HepG2 (cell line): ENCODE results near the gene BRPF1. TPM values are rescaled to one million over a fixed set of nuclear protein-coding genes. Genes with fewer than 3 reads are reported as not detected.

ENCODE experiments used
- CBFB ChIP-seq: sonication (generic); formaldehyde crosslinking; IDR thresholded peaks from 2 replicates; pipeline ENCODE4 v1.4.0; 2020; ENCODE audit warnings: missing genetic modification reagents
- FOXC1 ChIP-seq: sonication (generic); formaldehyde crosslinking; IDR thresholded peaks from 2 replicates; pipeline ENCODE4 v1.8.0; 2022; ENCODE audit warnings: mild to moderate bottlenecking, missing genetic modification reagents, borderline replicate concordance
- POLR2A ChIP-seq, 2 experiments: IDR thresholded peaks; 2 replicates each; pipeline ENCODE4 v1.6.1; 2011; ENCODE audit warnings: low read depth in 2 of 2, low read length in 2 of 2, mild to moderate bottlenecking in 1 of 2, moderate library complexity in 1 of 2; ENCODE audit not compliant: insufficient read depth in 1 of 2
- SNAI1 ChIP-seq: sonication (generic); formaldehyde crosslinking; IDR thresholded peaks from 2 replicates; pipeline ENCODE4 v1.5.0; 2020; ENCODE audit warnings: mild to moderate bottlenecking, missing genetic modification reagents, borderline replicate concordance
- U2AF2 ChIP-seq: fragments of 200-400 bp; formaldehyde crosslinking; IDR thresholded peaks from 2 replicates; pipeline ENCODE4 v1.6.1; 2017; ENCODE audit warnings: low read depth, mild to moderate bottlenecking, low read length
- YEATS2 ChIP-seq: sonication (generic); formaldehyde crosslinking; IDR thresholded peaks from 2 replicates; pipeline ENCODE4 v1.4.0; 2020; ENCODE audit warnings: missing genetic modification reagents, borderline replicate concordance
- ZNF251 ChIP-seq: sonication (generic); formaldehyde crosslinking; IDR thresholded peaks from 2 replicates; pipeline ENCODE4 v1.9.0; 2021; ENCODE audit warnings: mild to moderate bottlenecking, missing genetic modification reagents
- ZNF292 ChIP-seq: sonication (generic); formaldehyde crosslinking; IDR thresholded peaks from 2 replicates; pipeline ENCODE4 v1.8.1; 2022; ENCODE audit warnings: mild to moderate bottlenecking, low read depth, missing genetic modification reagents, borderline replicate concordance
- ZNF713 ChIP-seq: sonication (generic); formaldehyde crosslinking; IDR thresholded peaks from 2 replicates; pipeline ENCODE4 v1.4.0; 2020; ENCODE audit warnings: mild to moderate bottlenecking, missing genetic modification reagents
- ZNF781 ChIP-seq: sonication (generic); formaldehyde crosslinking; IDR thresholded peaks from 2 replicates; pipeline ENCODE4 v1.5.1; 2020; ENCODE audit warnings: borderline replicate concordance, mild to moderate bottlenecking, missing genetic modification reagents; ENCODE audit errors: not compliant biosample characterization
- ZZZ3 ChIP-seq: sonication (generic); formaldehyde crosslinking; IDR thresholded peaks from 2 replicates; pipeline ENCODE4 v1.4.0; 2020; ENCODE audit warnings: missing genetic modification reagents, mild to moderate bottlenecking, borderline replicate concordance
- polyA plus RNA-seq, 8 experiments: library from polyadenylated mRNA; depleted of rRNA in 3 of 8; stranded (reverse) in 7 of 8; unstranded in 1 of 8; fragments of >200 nt; fragmentation: Illumina TruSeq in 4 of 8; extraction: Trizol in 4 of 8; gene quantifications; 2 replicates each; pipeline versions ENCODE4 v1.2.1 to v1.2.3, GENCODE V29; 2011 to 2016; ENCODE audit warnings: low read depth in 4 of 8, missing spikeins in 1 of 8, mixed read lengths in 1 of 8; ENCODE audit not compliant: insufficient read depth in 1 of 8
- total RNA-seq, 5 experiments: library from RNA; depleted of rRNA; stranded (reverse); fragments of >200 nt; fragmentation: Illumina TruSeq; extraction: Trizol; gene quantifications; 2 replicates each; pipeline ENCODE4 v1.2.3, GENCODE V29; 2016; ENCODE audit warnings: low read depth in 1 of 5
- TF ChIP-seq, protein P1 (sequence below): sonication (generic); formaldehyde crosslinking; IDR thresholded peaks from 2 replicates; pipeline ENCODE4 v1.9.0; 2022; ENCODE audit warnings: low read depth, missing genetic modification reagents
- TF ChIP-seq, protein P2 (sequence below): IDR thresholded peaks from 2 replicates; pipeline ENCODE4 v1.6.1; 2016; ENCODE audit warnings: mild to moderate bottlenecking
- TF ChIP-seq, protein P3 (sequence below): sonication (generic); formaldehyde crosslinking; IDR thresholded peaks from 2 replicates; pipeline ENCODE4 v1.9.0; 2021; ENCODE audit warnings: missing genetic modification reagents, borderline replicate concordance
- TF ChIP-seq, protein P4 (sequence below): sonication (generic); formaldehyde crosslinking; IDR thresholded peaks from 2 replicates; pipeline ENCODE4 v1.8.0; 2022; ENCODE audit warnings: missing genetic modification reagents, mild to moderate bottlenecking, moderate library complexity, borderline replicate concordance
- TF ChIP-seq, protein P5 (sequence below): IDR thresholded peaks from 2 replicates; pipeline ENCODE4 v1.6.1; 2016; ENCODE audit warnings: low read depth, missing genetic modification reagents, missing compliant biosample characterization

BRPF1 gene
- total and polyA plus RNA-seq, 2 of the 13 experiments (the other 11 are each of a cell fraction or from before 2014, with no cell fraction given), result 7.3 to 10.0 TPM

DNA sequence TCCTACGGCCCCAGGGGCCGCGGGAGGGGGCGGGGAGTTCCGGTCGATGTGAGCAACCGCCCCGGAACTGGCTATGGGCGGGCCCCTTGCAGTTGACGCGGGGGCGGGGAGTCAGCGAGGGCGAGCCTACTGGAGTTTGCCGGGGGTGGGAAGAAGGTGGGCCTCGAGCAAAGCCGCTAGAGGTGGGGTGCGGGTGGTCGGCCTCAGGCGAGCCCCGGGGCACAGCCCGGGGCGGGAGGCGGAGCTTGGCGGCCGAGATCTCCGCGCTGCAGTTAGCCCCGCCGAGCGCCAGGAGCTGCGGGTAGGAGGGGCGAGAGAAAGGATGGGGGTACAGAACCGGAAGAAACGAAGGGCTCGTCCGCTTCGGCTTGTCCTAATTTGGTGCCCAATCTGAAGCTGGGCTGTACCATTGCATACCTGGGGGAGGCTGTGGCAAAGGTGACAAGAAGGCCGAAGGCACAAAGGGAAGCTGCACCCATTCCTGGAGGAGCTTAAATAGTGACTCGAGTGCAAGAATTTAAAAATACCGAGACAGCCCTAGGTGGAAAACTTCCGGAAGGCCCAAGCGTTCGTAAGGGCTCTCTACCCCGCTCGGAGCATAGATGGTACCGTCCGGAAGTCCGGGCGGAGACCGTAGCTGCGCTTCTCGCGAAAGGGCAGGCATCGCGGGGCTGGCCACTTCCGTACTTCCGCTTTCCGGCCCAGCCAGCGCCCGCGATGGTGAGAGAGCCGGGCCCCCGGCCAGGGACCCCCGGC lies 61.0 kb downstream of the BRPF1 start, which contains the start of the genes ARPC4 and TADA3 (continued):
- TF ChIP-seq ZZZ3 (CRISPR knock-in tag) (no peak), ZNF292 (CRISPR knock-in tag) (no peak), FOXC1 (peak; percentile 18; the same call in 1 of the 2 replicates), U2AF2 (no peak), SNAI1 (CRISPR knock-in tag) (no peak), YEATS2 (CRISPR knock-in tag) (peak; percentile 72), CBFB (CRISPR knock-in tag) (peak; percentile 22; the same call in 1 of the 2 replicates), POLR2A (IDR thresholded peaks at IDR 0.05; ENCODE audit: insufficient read depth in 1 of 2, low read depth in 2 of 2, low read length in 2 of 2) (peak; percentile 52), ZNF713 (CRISPR knock-in tag) (no peak), ZNF781 (no peak), ZNF251 (no peak)
- TF ChIP-seq, protein P1, sequence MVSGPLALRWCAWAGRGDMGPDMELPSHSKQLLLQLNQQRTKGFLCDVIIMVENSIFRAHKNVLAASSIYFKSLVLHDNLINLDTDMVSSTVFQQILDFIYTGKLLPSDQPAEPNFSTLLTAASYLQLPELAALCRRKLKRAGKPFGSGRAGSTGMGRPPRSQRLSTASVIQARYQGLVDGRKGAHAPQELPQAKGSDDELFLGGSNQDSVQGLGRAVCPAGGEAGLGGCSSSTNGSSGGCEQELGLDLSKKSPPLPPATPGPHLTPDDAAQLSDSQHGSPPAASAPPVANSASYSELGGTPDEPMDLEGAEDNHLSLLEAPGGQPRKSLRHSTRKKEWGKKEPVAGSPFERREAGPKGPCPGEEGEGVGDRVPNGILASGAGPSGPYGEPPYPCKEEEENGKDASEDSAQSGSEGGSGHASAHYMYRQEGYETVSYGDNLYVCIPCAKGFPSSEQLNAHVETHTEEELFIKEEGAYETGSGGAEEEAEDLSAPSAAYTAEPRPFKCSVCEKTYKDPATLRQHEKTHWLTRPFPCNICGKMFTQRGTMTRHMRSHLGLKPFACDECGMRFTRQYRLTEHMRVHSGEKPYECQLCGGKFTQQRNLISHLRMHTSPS (CRISPR knock-in tag), result 0 out of 2 replicates have a peak, but pooled peaks have one; percentile 4
- TF ChIP-seq, protein P2, sequence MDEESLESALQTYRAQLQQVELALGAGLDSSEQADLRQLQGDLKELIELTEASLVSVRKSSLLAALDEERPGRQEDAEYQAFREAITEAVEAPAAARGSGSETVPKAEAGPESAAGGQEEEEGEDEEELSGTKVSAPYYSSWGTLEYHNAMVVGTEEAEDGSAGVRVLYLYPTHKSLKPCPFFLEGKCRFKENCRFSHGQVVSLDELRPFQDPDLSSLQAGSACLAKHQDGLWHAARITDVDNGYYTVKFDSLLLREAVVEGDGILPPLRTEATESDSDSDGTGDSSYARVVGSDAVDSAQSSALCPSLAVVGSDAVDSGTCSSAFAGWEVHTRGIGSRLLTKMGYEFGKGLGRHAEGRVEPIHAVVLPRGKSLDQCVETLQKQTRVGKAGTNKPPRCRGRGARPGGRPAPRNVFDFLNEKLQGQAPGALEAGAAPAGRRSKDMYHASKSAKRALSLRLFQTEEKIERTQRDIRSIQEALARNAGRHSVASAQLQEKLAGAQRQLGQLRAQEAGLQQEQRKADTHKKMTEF (CRISPR knock-in tag), result peak; percentile 53; the same call in 1 of the 2 replicates
- TF ChIP-seq, protein P3, sequence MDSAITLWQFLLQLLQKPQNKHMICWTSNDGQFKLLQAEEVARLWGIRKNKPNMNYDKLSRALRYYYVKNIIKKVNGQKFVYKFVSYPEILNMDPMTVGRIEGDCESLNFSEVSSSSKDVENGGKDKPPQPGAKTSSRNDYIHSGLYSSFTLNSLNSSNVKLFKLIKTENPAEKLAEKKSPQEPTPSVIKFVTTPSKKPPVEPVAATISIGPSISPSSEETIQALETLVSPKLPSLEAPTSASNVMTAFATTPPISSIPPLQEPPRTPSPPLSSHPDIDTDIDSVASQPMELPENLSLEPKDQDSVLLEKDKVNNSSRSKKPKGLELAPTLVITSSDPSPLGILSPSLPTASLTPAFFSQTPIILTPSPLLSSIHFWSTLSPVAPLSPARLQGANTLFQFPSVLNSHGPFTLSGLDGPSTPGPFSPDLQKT, result peak; percentile 97; the same call in 1 of the 2 replicates
- TF ChIP-seq, protein P4, sequence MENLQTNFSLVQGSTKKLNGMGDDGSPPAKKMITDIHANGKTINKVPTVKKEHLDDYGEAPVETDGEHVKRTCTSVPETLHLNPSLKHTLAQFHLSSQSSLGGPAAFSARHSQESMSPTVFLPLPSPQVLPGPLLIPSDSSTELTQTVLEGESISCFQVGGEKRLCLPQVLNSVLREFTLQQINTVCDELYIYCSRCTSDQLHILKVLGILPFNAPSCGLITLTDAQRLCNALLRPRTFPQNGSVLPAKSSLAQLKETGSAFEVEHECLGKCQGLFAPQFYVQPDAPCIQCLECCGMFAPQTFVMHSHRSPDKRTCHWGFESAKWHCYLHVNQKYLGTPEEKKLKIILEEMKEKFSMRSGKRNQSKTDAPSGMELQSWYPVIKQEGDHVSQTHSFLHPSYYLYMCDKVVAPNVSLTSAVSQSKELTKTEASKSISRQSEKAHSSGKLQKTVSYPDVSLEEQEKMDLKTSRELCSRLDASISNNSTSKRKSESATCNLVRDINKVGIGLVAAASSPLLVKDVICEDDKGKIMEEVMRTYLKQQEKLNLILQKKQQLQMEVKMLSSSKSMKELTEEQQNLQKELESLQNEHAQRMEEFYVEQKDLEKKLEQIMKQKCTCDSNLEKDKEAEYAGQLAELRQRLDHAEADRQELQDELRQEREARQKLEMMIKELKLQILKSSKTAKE (CRISPR knock-in tag), result no peak
- TF ChIP-seq, protein P5, sequence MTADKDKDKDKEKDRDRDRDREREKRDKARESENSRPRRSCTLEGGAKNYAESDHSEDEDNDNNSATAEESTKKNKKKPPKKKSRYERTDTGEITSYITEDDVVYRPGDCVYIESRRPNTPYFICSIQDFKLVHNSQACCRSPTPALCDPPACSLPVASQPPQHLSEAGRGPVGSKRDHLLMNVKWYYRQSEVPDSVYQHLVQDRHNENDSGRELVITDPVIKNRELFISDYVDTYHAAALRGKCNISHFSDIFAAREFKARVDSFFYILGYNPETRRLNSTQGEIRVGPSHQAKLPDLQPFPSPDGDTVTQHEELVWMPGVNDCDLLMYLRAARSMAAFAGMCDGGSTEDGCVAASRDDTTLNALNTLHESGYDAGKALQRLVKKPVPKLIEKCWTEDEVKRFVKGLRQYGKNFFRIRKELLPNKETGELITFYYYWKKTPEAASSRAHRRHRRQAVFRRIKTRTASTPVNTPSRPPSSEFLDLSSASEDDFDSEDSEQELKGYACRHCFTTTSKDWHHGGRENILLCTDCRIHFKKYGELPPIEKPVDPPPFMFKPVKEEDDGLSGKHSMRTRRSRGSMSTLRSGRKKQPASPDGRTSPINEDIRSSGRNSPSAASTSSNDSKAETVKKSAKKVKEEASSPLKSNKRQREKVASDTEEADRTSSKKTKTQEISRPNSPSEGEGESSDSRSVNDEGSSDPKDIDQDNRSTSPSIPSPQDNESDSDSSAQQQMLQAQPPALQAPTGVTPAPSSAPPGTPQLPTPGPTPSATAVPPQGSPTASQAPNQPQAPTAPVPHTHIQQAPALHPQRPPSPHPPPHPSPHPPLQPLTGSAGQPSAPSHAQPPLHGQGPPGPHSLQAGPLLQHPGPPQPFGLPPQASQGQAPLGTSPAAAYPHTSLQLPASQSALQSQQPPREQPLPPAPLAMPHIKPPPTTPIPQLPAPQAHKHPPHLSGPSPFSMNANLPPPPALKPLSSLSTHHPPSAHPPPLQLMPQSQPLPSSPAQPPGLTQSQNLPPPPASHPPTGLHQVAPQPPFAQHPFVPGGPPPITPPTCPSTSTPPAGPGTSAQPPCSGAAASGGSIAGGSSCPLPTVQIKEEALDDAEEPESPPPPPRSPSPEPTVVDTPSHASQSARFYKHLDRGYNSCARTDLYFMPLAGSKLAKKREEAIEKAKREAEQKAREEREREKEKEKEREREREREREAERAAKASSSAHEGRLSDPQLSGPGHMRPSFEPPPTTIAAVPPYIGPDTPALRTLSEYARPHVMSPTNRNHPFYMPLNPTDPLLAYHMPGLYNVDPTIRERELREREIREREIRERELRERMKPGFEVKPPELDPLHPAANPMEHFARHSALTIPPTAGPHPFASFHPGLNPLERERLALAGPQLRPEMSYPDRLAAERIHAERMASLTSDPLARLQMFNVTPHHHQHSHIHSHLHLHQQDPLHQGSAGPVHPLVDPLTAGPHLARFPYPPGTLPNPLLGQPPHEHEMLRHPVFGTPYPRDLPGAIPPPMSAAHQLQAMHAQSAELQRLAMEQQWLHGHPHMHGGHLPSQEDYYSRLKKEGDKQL (CRISPR knock-in tag), result no peak
